GM21381 (cell line): ENCODE data around the gene TMEM178B.

Experiments used
- ATAC-seq: cut with Tn5 transposase; IDR thresholded peaks from one replicate; pipeline ENCODE4 v1.9.1; 2021; ENCODE audit warnings: mild to moderate bottlenecking, moderate library complexity; ENCODE audit not compliant: unreplicated experiment

TMEM178B gene

DNA sequence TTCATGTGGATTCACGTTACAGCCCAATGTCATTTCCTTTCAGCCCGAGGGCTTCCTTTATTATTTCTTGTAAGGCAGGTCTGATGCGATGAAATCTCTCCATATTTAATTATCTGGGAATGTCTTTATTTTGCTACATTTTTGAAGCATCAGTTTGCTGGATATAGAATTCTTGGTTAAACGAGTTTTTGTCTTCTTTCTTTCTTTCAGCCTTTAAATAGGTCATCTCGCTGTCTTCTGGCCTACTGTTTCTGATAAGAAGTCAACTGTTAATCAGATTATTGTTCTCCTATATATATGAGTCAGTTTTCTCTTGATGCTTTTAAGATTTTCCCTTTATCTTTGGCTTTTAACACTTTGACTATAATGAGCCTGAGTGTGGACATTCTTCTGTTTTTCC is 184.7 kb downstream of the TMEM178B start:
- no peak for ATAC-seq

GRCh38 chr7:141262101-141263090 is 188.5 kb downstream of the TMEM178B start:
- ATAC-seq = no peak

DNA sequence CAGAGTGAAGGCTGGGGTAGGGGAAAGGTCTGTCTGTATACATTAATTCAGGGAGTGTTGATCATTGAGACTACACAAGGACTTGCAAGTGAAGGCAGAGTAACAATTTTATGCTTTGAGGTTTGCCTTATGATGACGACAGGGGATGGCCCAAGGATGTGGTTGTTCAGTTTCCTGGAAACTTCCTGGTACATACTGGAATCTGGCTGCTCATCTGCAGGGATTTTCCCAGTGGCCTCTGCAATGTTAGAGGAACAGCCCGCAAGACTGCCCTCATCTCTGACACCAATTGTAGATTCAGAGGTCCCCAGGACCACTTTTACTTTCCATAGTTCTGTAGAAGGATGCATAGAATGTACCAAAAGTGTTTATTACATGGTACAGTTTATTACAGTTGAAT is 189.6 kb downstream of the TMEM178B start:
- ATAC-seq = no peak

DNA sequence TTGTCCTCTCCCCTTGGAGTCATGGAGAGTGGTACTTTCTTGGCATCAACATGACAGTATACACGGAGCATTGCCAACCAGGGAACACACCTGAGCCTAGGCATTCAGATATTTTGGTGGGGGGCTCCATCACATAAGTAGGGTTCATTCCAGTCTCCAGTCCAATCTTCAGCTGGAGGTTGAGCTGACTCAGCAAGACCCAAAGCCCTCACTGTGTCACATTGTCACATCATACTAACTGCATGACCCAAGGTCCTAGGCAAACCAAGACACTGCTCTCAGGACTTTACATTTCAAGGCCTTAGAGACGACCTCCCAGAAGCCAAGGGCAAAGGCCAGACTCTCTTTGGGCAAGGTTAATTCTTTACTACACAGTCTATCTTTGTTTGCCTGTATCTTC is 190.1 kb downstream of the TMEM178B start:
- ATAC-seq = no peak

DNA sequence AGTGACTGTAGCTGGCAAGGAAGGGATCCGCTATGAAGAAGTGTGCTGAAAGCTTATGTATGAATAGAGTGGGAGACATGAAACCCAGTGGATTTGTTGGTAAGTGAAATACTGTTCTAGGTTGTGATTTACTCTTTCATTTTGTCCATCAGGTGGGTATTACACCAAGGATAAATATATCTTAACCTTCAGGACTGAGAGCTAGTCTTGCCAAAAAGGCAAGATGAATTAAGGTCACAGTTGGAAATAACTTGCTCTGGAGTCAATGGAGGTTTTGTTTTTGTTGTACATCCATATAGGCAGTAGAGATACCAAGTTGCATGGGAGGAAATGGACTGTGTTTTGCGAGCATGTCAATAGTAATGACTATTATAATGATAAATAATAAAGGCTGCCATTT is 190.6 kb downstream of the TMEM178B start:
- ATAC-seq = no peak

GRCh38 chr7:141265668-141266067 is 191.8 kb downstream of the TMEM178B start:
- ATAC-seq = no peak

- ATAC-seq = no peak
Observed at GRCh38 chr7:141268614-141269013, 194.8 kb downstream of the TMEM178B start.

- ATAC-seq = no peak
Observed at GRCh38 chr7:141271451-141271850, 197.6 kb downstream of the TMEM178B start.

DNA sequence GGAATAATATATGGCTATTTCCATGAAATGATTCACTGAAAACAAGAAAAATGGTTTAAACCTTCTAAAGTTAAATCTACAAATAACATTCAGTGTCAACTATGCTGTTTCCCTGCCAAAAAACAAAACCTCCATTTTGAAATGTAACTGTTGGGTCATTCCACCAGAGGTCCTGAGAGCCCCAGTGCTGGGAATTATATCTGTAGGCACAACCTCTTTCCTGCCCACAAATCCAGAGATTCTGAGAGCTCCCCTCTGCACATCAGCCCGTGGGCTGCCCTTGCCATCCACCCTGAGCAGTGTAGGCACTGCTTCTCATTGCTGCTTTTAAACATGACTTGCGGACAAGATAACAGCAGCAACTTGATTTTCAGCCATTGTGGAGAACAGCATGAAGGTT is 198.6 kb downstream of the TMEM178B start:
- no peak for ATAC-seq

- ATAC-seq = no peak
Observed at GRCh38 chr7:141275350-141275749, 201.5 kb downstream of the TMEM178B start.

GRCh38 chr7:141276031-141276430 is 202.2 kb downstream of the TMEM178B start:
- no peak for ATAC-seq

DNA sequence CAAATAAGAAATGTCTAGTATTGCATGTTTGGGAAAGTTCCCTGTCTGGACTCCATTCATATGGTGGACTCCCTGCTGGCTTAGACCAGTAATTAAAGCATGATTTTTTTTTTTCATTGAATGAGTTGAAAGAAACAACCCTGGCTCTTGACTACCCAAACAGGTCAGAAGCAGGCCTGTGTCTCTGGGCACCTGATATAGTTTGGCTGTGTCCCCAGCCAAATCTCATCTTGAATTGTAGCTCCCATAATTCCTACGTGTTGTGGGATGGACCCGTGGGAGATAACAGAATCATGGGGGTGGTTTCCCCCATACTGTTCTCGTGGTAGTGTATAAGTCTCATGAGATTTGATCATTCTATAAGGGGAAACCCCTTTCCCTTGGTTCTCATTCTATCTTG is 206.2 kb downstream of the TMEM178B start:
- no peak for ATAC-seq

GRCh38 chr7:141281311-141281710 is 207.4 kb downstream of the TMEM178B start:
- ATAC-seq = no peak

- no peak for ATAC-seq
Observed at GRCh38 chr7:141286522-141286921, 212.7 kb downstream of the TMEM178B start.

DNA sequence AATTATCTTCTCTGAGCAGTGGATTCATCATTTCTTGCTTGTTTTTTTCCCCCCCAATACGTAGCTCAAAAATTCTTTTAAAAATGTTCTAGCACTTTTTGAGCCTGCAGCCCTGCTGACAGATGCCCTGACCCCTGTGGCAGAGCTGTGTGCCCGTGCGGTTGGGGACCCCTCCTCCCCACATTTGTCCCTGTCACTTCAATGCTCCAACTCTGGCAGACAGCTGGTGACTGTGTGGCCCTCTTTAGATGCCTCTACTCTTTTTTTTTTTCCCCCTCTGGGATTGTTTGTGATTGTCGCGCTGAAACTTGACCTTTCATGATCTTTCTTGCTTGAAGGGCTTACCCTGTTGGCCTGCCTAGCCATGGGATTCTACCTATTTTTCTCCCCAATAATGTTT is 214.1 kb downstream of the TMEM178B start:
- ATAC-seq = no peak

DNA sequence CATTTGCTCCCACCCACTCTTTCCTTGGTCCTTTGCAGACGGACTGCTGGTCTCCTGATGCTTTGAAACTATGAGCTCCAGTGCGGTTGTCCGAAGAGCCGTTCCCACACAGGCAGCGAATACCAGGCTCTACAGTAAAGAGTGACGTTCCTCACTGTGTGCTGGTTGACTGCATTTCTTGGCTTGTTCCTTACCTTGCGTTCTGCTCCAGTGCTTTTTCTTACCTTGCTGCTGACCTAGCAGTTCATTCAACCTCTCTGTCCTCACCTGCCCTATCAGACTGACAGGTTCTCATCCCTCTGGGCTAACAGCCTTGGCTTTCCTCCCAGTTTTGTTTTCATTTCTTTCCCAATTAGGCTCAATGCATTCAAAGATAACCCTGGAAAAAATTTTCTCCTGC is 214.8 kb downstream of the TMEM178B start:
- ATAC-seq = no peak

- ATAC-seq = no peak
Observed at GRCh38 chr7:141290365-141290764, 216.5 kb downstream of the TMEM178B start.

- no peak for ATAC-seq
Observed at GRCh38 chr7:141290973-141291372, 217.1 kb downstream of the TMEM178B start.

DNA sequence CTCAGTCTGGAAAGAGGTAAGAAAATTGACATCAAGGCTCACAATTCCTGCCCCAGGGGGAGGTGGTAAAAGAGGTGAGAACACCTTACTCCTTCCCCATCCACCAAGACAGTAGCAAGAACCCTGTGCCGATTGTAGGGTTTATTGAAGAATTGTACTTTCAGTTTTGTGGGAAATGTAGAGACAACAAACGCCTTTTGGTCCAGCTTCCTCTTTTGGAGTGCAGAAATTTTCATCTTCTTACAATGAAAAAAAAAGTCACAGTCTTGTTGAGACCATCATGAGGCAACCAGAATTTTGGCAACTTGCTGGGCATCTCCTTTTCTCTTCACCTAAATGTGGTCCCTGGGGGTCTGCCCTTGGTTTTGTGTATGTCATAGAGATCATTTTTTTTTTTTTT is 217.7 kb downstream of the TMEM178B start:
- no peak for ATAC-seq

DNA sequence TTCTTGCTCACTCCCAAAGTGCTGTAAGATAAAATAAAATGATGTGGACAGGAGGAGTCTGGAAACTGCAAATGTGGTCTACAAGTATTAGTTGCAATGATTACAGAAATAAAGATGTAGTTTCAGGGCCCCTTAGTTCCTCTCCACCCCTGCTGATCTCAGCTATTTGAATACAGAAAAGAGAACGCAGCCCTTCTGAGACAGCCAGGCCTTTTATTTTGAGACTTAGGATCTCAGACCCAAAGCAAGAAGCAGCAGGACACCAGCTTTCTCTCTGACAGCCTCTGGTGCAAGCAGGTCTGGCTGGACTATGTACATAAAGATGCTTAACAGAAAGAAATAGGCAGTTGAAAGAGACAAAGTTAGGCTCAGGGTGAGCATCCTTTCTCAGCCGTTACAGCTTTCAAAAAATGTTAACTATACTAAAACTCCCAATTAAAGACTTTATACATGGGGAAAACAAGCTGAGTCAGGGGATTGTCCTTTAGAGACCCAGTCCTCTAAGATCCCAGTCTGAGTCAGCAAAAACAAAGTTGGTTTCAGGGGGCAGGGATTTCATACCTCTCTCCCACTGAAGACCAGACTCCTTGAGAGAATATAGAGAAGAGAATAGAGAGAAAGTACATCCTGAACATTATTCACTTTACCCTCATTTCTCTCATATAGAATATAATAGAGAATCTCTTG is 220.4 kb downstream of the TMEM178B start:
- no peak for ATAC-seq

DNA sequence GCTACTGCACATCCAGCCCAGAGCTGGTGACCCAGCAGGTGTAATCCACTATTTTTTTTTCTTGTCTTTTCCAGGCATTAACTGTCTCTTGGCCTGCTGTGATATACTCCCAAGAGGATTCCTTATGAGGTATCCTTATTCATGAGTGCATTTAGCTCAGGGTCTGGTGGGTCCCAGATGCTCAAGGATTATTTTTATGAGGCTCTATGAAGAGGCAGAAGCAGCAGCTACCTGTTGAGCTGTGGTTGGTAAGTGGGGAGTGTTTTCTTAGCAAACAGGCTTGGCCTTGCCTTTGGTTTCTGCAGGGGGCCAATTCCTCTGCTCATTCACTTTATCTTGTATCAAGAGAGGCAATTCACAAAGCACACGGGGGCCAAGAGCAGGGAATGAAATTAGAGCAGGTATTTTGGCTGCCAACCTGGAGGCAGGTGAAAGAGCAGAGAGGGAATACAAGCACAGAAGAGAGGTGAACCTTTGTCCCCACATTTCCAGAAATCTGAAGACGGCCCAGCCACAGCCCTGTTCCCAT is 221.6 kb downstream of the TMEM178B start:
- no peak for ATAC-seq

DNA sequence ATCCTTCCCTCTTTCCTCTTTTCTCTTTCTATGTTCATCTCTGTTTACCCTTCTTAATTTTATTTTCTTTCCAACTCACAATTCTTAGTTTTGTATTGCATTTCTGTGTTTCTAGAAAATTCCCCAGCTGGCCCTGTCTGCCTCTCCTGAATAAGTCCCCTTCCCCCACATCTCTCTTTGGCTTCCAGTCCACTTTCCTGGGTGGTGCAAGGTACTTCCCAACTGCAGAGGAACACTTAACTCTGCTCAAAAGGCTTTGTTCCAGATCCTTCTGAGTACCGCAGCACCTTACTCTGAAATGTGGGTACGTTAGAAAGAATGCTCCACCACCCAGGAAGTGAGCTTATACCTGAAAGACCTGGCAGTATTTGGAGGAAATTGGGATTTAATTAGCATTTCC is 227.0 kb downstream of the TMEM178B start:
- ATAC-seq = no peak
